Stimulated activated naive CD8-positive, alpha-beta T cell treated with anti-CD3 and anti-CD28 coated beads, Interleukin-15, Interleukin-2, amounts not matched to agents 100 ng/mL and 50 ng/mL, for 24 hours (primary cell): ENCODE results near the gene BRMS1.
A peak's percentile ranks its signal among the peaks of the same experiment; 100 is the strongest.

Source experiments
- H3K27ac Mint-ChIP-seq: one replicate; pipeline ENCODE4 v1.8.0; 2021; ENCODE audit warnings: mild to moderate bottlenecking, mixed read lengths
- H3K27me3 Mint-ChIP-seq: one replicate; pipeline ENCODE4 v1.8.0; 2021; ENCODE audit warnings: mixed read lengths
- H3K36me3 Mint-ChIP-seq: one replicate; pipeline ENCODE4 v1.8.0; 2021; ENCODE audit warnings: low read depth, mixed read lengths
- H3K4me1 Mint-ChIP-seq: one replicate; pipeline ENCODE4 v1.8.0; 2021; ENCODE audit warnings: low read depth, mixed read lengths
- H3K4me3 Mint-ChIP-seq: one replicate; pipeline ENCODE4 v1.8.0; 2021; ENCODE audit warnings: mild to moderate bottlenecking, mixed read lengths
- H3K9me3 Mint-ChIP-seq: one replicate; pipeline ENCODE4 v1.8.0; 2021; ENCODE audit warnings: mixed read lengths

Gene BRMS1

DNA sequence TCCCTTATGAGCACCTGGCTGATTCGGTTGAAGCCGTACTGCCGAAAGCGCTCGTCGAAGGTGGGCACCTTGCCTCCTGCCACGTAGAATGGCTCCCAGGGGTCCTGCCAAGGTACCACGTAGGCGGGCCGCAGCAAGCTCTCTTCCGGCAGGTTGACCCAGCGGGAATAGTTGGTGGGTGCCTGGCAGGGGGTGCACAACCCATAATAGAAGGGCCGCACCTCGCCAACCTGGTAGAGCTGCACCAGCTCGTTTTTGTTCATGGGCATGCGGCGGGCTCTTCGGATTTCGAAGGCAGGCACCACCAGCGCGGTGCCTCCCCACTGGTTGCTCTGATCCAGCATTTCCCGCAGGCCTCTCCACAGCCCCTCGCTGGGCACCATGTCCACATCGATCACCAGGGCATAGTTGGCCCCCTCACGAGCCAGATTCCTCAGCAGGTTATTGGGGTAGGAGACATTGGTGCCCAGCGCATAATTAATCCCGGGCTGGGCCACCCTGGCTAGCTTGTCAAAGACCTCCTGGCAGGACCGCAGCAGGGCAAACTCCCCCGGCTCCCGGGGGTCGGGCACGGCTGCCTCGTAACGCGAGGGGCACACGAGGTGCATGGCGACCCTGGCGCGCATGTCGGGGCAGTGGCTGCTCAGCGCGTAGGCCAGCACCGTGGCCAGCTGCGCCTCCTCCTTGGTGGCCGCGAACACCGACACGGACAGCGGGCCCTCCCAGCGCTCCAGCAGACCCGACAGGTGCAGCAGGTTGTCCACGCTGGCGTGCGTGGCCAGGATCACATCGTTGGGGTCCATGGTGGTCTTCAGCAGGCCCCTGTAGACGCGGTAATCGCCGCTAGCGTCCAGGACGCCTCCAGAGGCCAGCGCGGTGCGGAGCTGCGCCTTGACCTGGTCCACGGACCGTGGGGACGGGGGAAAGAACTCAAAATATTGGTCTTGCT lies 1.8 kb upstream of the BRMS1 start:
- Mint-ChIP-seq H3K4me3 (peak overlapping the region; percentile 86), H3K9me3 (no peaks in the 10 kb centered on the region), H3K27ac (peak overlapping the region; percentile 61), H3K36me3 (peaks cover 16% of the 10 kb centered on the region), H3K4me1 (peaks cover 48% of the 10 kb centered on the region), H3K27me3 (peaks cover 4% of the 10 kb centered on the region)

DNA sequence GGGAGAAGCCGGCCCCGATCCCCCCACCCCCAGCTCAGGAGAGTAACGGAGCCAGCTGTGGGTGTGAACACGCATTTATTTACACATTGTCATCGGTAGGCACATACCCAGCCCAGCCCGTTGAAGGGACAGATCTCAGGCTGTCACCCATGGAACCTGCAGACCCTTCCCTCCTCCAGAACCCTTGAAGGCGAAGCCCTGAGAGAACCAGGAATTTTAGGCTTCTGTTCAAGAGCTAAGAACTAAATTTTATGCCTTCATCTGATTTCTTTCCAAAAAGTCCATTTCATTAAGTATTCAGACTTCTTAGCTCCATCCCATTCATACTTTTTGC lies 379 bp upstream of the BRMS1 start:
- Mint-ChIP-seq H3K4me1 (peaks cover 48% of the 10 kb centered on the region), H3K4me3 (peak overlapping the region; percentile 86)

DNA sequence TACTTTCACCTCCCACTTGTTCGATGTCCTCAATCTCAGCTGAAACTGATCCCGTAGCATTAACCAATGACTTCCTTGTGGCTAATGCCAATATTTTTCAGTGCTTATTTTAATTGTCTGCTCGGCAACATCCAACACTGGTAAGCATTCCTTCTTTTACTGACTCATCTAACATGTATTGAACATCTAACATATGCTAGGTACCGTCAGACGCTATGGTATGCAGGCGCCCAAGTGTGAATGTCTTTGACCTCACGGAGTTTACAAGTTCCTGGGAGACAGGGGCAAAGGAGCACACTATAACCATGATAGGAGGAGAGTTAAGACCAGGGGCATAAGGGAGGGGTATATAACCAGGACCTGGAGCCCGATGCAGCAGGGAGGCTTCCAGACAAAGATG lies 1.7 kb downstream of the BRMS1 start:
- Mint-ChIP-seq H3K27ac (no peak overlapping the region), H3K9me3 (no peaks in the 10 kb centered on the region), H3K4me3 (peak overlapping the region; percentile 86), H3K36me3 (peaks cover 35% of the 10 kb centered on the region), H3K4me1 (peaks cover 46% of the 10 kb centered on the region), H3K27me3 (peaks cover 4% of the 10 kb centered on the region)

More for the DNA sequence above, 379 bp upstream of the BRMS1 start:
- Mint-ChIP-seq H3K27me3 (peaks cover 4% of the 10 kb centered on the region), H3K9me3 (no peaks in the 10 kb centered on the region), H3K36me3 (peaks cover 23% of the 10 kb centered on the region), H3K27ac (peak overlapping the region; percentile 88)

DNA sequence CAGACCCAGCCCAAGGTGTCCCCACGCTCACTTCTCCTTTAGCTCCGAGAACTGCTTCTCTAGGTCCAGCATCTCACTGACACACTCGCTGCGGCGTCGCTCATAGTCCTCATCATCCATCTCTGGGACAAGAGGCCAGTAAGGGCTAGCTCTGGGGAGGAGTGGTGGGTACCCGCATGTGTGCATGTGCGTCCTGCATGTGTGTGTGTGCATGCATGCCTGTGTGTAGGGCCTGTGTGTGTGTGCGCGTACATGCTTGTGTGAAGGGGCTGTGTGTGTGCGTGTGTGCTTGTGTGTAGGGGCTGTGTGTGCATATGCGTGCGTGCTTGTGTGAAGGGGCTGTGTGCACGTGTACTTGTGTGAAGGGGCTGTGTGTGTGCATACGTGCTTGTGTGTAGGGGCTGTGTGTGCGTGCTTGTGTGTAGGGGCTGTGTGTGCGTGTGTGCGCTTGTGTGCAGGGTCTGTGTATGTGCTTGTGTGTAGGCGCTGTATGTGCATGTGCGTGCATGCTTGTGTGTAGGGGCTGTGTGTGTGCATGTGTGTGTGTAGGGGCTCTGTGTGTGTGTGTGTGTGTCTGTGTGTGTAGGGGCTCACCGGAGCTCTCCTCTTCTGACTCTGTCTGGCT lies 3.3 kb downstream of the BRMS1 start:
- peaks cover 57% of the 10 kb centered on the region for H3K4me1 Mint-ChIP-seq
- H3K27me3 Mint-ChIP-seq: no peaks in the 10 kb centered on the region
- H3K9me3 Mint-ChIP-seq: no peaks in the 10 kb centered on the region
- no peak overlapping the region for H3K4me3 Mint-ChIP-seq
- H3K27ac Mint-ChIP-seq: no peak overlapping the region
- H3K36me3 Mint-ChIP-seq: peaks cover 42% of the 10 kb centered on the region

DNA sequence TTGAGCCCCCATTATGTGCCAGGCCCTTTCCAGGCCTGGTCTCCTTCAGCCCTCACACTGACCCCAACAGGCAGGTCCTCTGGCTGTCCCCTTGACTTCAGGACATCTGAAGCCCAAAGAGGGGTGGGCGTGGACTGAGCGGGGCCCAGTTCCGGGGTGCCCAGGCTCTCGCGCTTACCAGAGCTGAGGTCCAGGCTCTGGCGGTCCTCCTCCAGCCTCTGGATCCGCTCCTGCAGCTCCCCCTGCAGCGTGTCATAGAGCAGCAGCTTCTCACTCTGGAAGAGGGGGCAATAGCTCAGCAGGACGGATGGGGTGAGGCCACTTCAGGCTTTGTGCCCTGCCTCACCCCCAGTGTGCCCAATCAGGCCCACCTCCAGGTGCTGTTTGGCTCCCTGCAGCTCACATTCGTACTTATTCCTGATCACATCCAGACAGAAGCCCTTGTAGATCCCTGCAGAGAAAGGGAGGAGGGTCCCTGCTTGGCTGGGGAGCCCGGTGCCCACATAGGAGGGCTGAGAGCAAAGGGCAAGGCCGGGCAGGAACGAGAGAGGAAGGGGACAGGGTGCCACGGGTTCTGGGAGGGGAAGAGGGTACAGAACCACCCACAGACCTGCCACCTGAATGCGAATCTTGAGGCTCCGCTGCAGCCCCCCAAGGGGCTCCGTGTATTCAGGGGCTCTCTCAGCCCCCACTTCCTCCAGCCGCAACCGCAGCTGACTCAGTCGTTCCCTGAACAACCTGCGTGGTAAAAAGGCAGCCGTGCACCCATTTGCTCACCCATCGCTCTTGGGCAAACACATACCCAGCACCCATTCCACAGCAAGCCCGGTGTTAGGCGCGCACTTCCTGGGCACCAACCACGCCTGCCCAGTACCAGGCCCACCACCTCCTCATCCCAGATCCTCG lies 4.1 kb downstream of the BRMS1 start:
- no peak overlapping the region for H3K4me3 Mint-ChIP-seq
- peaks cover 57% of the 10 kb centered on the region for H3K4me1 Mint-ChIP-seq
- peaks cover 42% of the 10 kb centered on the region for H3K36me3 Mint-ChIP-seq
- no peaks in the 10 kb centered on the region for H3K27me3 Mint-ChIP-seq
- no peaks in the 10 kb centered on the region for H3K9me3 Mint-ChIP-seq
- H3K27ac Mint-ChIP-seq: no peak overlapping the region

DNA sequence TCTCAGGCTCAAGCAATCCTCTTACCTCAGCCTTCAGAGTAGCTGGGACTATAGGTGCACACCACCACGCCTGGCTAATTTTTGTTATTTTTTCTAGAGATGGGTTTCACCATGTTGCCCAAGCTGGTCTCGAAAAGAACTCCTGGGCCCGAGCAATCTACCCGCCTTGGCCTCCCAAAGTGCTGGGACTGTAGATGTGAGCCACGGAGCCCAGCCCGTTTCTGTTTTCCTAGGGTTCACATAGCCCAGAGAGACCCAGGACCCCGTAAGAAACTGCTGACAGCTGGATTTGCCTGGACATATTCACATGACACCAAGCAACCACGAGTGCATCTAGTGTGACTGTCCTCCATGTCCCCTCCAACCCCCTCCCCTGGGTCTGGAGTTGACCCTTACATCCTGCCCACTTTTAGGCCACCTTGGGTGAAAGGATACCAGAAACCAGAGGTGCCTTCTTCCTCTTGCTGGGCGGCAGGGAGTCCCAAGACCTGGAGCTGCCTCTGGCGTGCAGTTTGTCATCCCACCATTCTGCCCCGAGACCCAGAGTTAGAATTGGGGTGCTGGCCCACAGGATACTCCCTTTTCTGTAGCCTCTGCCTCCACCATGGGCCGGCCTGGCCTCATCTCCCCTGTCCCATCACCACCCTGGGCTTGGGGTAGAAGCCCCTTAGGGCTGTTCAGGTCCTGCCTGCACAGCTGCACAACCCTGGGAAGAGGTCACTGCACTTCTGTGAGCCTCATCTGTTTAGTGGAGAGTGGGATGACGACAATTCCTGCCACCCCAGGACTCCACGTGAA lies 5.0 kb downstream of the BRMS1 start:
- Mint-ChIP-seq H3K36me3 (peaks cover 42% of the 10 kb centered on the region), H3K4me1 (peaks cover 54% of the 10 kb centered on the region), H3K27me3 (no peaks in the 10 kb centered on the region), H3K27ac (no peak overlapping the region), H3K4me3 (no peak overlapping the region), H3K9me3 (no peaks in the 10 kb centered on the region)

DNA sequence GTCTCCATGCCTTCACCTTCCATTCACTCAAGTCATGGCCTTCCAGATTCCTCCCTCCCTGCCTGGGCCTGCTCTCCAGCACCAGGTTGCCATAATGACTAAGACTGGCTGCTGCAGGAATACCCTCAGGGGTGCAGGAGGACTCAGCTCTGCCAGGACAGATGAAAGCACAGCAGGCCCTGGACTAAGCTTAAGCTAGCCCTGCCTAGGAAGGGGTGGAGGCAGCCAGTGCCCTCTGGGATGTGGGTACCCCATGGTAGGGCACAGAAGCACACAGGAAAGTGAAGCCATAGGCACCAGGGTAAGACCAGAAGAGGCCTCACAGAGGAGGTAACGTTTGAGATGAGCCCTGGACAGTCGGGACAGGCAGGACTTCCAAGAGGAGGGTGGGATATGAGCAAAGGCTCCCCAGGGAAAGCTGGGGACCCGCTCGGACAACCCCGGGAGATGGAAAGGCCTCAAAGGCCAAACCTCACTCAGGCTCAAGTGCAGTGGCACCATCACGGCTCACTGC lies 5.7 kb downstream of the BRMS1 start:
- H3K4me3 Mint-ChIP-seq: no peak overlapping the region
- peaks cover 47% of the 10 kb centered on the region for H3K4me1 Mint-ChIP-seq
- no peaks in the 10 kb centered on the region for H3K9me3 Mint-ChIP-seq
- peaks cover 42% of the 10 kb centered on the region for H3K36me3 Mint-ChIP-seq
- H3K27me3 Mint-ChIP-seq: no peaks in the 10 kb centered on the region
- H3K27ac Mint-ChIP-seq: no peak overlapping the region

DNA sequence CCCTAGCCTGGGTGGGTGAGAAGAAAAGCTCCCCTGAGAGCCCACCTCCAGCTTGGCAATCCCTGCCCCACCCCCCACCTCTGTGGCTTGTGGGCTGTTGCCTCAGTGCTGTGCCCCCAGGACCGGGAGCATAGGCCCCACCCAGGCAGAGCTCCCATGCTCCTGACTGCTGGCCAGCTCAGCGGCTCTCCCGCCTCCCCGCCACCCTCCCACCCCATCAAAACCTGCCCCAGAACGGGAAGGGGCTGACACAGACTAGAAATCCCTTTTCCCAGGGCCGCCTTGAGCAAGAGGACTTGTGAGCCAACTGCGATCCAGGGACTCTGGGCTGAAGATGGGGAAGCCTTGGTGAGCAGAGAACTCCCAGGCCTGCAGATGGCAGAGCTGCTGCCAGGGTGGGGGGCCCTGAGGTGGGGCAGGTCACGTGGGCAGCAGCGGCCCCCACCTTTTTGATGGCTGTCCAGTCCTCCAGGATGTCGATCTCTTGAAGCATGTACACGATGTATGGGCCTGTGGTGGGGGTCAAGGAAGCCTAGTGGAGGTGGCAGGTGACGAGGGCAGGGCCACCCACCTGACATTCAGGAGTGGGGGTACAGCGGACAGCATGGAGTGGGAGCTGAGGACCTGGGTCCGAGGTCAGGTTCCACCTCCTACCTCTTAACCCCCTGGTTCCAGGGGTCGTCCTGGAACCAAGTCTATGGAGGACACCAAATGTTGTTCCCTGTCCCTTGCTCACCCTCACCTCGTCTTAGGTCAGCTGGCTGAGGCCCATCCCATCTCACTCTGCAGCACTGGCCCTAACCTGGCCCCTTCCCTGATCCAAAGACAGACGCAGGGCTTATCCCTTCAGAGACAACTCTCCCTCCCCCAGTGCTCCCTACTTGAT lies 6.4 kb downstream of the BRMS1 start:
- Mint-ChIP-seq H3K4me3 (no peak overlapping the region), H3K27ac (no peak overlapping the region), H3K4me1 (peaks cover 40% of the 10 kb centered on the region), H3K36me3 (peaks cover 42% of the 10 kb centered on the region), H3K9me3 (no peaks in the 10 kb centered on the region), H3K27me3 (no peaks in the 10 kb centered on the region)

DNA sequence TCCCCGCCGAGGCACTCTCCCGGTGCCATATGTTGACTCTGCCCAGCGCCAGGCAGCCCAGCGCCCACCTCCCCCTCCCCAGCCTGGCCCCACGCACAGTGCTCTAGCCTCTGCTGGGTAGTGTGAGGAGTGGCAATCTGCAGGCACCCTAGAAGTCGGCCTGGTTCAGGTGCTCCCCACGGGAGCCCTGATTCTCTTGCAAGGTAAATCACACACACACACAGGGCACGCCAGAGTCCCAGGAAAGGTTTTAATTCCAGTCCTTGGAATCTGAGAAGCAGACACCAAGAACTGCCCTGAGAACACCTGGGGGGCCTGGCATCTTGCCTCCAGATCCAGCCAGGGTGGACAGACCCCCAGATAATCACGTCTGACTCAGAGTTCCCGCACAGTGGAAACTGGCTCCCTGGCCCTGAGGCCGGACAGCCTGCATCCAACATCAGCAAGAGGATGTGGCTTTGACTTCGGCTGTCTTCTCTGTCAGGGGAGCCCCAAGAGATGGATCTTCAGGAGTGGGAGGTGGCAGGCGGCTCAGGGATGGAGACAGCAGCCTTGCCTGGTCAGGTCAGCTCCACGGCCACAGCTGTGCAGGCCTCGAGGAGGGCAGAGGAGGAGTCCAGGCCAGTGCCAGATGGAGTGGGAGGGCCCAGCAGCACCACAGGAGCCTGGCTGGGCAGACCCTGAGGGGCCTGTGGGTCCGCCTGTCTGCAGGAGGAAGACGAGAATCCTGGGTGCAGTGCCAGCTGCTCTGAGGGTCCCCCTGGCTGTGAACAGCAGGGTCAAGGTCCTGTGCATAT lies 7.6 kb downstream of the BRMS1 start:
- H3K27ac Mint-ChIP-seq: peak overlapping the region; percentile 83
- peaks cover 34% of the 10 kb centered on the region for H3K4me1 Mint-ChIP-seq
- H3K27me3 Mint-ChIP-seq: no peaks in the 10 kb centered on the region
- H3K36me3 Mint-ChIP-seq: peaks cover 35% of the 10 kb centered on the region
- H3K9me3 Mint-ChIP-seq: no peaks in the 10 kb centered on the region
- H3K4me3 Mint-ChIP-seq: peak overlapping the region; percentile 66

DNA sequence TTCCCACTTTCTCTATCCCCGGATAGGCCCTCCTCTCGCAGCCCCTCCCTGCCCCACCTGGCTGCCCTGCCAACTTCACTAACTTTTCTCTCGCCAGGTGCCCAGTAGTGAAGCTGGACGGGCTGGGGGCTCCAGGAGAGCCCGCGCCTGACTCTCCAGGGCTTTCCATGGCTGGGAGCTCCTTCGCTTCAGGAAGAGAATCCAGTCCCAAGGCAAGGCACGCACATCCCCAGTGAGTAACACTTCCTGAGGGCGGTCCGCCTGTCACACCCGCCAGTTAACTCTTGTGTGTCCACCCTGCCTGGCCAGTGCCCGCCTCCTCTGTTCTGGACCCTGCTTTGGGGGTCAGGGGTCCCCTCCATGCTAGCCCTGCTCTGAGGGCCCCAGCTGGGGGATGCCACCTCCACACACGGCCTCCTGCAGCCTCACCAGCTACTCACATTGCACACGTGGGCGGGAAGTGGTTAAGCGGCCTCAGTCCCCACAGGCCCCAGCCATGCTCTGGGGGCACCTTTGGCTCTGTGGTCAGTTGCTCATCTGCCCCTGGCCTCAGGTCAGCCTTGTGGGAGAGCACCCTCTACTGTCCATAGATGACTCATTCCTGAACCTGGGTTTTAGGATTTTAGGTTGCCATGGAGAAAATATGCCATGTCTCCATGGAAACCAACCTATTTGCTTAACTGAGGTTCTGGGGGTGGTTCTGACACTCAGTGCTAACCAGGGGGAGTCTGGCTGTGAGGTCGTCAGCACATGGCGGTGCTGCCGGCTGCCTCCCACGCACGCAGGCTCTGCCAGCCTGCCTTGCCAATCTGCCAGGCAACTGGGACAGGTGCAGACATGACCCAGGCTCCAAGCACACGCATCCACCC lies 8.4 kb downstream of the BRMS1 start, which contains the start of gene RIN1:
Gene RIN1, minus strand, starts transcription at position 201 of the 869 bp plus-strand sequence. Its CDS starts 32 bp downstream, at position 169.
- peak within 1 kb of the TSS; percentile 83 for H3K27ac Mint-ChIP-seq
- H3K4me1 Mint-ChIP-seq: peaks cover 34% of the 10 kb centered on the region
- peak within 1 kb of the TSS; percentile 66 for H3K4me3 Mint-ChIP-seq
- no peaks in the 10 kb centered on the region for H3K27me3 Mint-ChIP-seq
- H3K36me3 Mint-ChIP-seq: peaks cover 27% of the 10 kb centered on the region
- H3K9me3 Mint-ChIP-seq: no peaks in the 10 kb centered on the region

DNA sequence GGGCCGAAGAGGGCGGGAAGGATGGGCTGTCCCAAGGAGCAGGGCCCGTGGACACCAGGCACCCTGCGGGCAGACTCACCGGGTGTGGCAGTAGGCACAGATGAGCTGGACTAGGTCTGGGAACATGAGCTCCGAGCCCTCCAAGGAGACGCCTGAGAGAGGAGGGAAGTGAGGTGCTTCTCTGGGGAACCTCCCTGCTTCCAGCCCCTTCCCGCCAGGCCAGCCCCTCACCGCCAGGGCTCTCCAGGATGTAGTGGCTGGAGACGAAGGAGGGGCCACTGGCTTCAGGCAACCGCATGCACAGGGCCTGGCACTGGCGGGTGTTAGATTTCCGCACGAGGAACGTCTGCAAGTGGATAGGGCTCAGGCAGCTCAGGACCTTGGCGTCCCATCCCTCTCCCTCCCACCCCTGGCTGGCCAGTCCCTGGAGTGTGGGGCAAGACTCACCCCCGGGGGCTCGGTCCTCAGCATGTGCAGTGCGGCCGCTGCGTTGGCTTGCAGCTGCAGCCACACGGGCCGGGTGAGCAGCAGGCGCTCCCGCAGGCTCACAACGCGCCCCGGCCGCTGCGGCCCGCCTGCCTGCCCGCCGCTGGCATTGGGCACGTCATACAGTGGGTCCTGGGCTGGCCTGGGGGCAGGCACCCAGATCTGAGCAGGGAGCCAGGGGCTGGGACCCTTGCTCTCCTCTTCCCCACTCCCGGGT lies 9.2 kb downstream of the BRMS1 start:
- Mint-ChIP-seq H3K36me3 (peaks cover 24% of the 10 kb centered on the region), H3K4me3 (peak overlapping the region; percentile 66), H3K27ac (no peak overlapping the region), H3K27me3 (no peaks in the 10 kb centered on the region), H3K9me3 (no peaks in the 10 kb centered on the region), H3K4me1 (peaks cover 34% of the 10 kb centered on the region)
